ENCODE data around the gene MYO18B. TPM values are rescaled to one million over a fixed set of nuclear protein-coding genes. Genes with fewer than 3 reads are reported as not detected.

The MYO18B gene
- total RNA-seq, 1 donor from 2014 or later, result 1.9 TPM

DNA sequence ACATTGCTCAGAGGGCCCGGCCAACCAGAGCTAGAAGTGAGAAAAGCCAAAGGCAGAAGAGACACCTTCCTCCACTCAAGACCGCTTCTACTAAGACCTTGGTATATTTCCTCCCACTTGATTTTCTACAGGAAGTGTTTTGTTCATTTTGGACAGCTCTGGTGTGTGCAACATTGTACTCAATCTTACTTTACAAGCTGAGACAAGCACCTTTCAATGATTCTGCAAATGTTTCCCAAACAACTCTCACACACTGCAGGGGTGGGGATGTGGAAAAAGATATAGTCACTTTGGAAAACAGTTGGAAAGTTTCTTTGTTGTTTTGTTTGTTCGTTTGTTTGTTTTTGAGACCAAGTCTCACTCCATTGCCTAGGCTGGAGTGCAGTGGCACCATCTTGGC, 15.7 kb downstream of the MYO18B start:
- H3K36me3 Mint-ChIP-seq (ENCODE audit: insufficient read depth), result no peaks in the 10 kb centered on the region
- H3K4me3 Mint-ChIP-seq (ENCODE audit: low read depth), result no peak overlapping the region
- DNase-seq (ENCODE audit: low spot score, unreplicated experiment), result no peak
- H3K4me1 Mint-ChIP-seq (ENCODE audit: low read depth), result peaks cover 6% of the 10 kb centered on the region
- H3K27ac Mint-ChIP-seq, result no peak overlapping the region
- H3K9me3 Mint-ChIP-seq (ENCODE audit: low read depth), result peaks cover 2% of the 10 kb centered on the region
- TF ChIP-seq CTCF (IDR thresholded peaks at IDR 0.05; ENCODE audit: unreplicated experiment), result no peak
- no peaks in the 10 kb centered on the region for H3K27me3 Mint-ChIP-seq

DNA sequence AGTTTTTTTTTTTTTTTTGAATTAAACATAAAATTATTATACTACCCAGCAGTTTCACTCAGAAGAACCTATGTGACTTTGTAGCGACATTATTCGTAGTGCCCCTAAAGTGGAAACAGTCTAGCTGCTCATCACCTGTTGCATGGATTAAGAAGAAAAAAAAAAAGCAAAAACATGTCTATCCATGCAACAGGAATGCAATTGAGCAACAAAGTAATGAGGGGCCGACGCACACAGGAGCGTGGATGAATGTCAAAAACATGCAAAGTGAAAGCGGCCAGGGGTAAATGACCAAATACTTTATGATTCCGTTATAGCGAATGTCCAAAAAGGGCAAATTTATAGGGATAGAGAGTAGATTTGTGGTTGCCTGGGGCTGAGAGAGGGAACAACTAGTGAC, 16.3 kb downstream of the MYO18B start:
- TF ChIP-seq CTCF (IDR thresholded peaks at IDR 0.05; ENCODE audit: unreplicated experiment), result no peak
- H3K4me1 Mint-ChIP-seq (ENCODE audit: low read depth), result peaks cover 6% of the 10 kb centered on the region
- no peak overlapping the region for H3K27ac Mint-ChIP-seq
- peaks cover 2% of the 10 kb centered on the region for H3K9me3 Mint-ChIP-seq (ENCODE audit: low read depth)
- H3K36me3 Mint-ChIP-seq (ENCODE audit: insufficient read depth), result no peaks in the 10 kb centered on the region
- H3K27me3 Mint-ChIP-seq, result no peaks in the 10 kb centered on the region
- DNase-seq (ENCODE audit: low spot score, unreplicated experiment), result no peak
- no peak overlapping the region for H3K4me3 Mint-ChIP-seq (ENCODE audit: low read depth)

DNA sequence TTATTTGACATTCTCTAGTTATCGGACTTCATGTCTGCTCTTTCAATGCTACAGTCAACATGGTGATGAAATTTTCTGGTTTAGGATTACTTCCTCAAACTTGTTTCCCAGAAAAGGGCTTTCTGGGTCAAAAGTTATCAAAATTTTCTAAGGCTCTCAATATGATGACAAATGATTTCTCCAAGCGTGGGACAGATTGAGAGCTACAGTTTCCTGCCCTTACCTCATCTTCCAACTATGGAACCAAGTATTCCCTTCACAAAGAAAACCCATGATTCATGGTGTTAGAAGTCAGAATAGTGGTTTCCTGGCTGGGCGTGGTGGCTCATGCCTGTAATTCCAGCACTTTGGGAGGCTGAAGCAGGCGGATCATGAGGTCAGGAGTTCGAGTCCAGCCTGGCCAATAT, 17.8 kb downstream of the MYO18B start:
- TF ChIP-seq CTCF (IDR thresholded peaks at IDR 0.05; ENCODE audit: unreplicated experiment), result no peak
- H3K27me3 Mint-ChIP-seq, result no peaks in the 10 kb centered on the region
- DNase-seq (ENCODE audit: low spot score, unreplicated experiment), result no peak
- peaks cover 6% of the 10 kb centered on the region for H3K4me1 Mint-ChIP-seq (ENCODE audit: low read depth)
- no peaks in the 10 kb centered on the region for H3K36me3 Mint-ChIP-seq (ENCODE audit: insufficient read depth)
- H3K9me3 Mint-ChIP-seq (ENCODE audit: low read depth), result no peaks in the 10 kb centered on the region
- H3K4me3 Mint-ChIP-seq (ENCODE audit: low read depth), result no peak overlapping the region
- H3K27ac Mint-ChIP-seq, result peak overlapping the region; percentile 69

DNA sequence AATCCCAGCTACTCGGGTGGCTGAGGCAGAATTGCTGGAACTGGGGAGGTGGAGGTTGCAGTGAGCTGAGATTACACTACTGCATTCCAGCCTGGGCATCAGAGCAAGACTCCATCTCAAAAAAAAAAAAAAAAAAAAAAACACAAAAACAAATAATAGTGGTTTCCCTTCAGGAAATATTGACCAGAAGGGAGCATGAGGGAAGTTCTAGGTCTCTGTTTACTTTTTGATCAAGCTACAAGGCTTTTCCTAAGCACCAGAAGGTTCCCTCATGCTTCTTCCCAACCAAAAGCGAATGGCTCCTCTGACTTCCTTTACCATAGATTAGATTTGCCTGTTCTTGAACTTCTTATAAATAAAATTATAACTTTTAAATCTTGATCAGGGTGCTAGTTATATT, 18.3 kb downstream of the MYO18B start:
- Mint-ChIP-seq H3K27ac (peak overlapping the region; percentile 69), H3K27me3 (no peaks in the 10 kb centered on the region), H3K4me3 (ENCODE audit: low read depth) (no peak overlapping the region), H3K9me3 (ENCODE audit: low read depth) (no peaks in the 10 kb centered on the region), H3K4me1 (ENCODE audit: low read depth) (peaks cover 6% of the 10 kb centered on the region), H3K36me3 (ENCODE audit: insufficient read depth) (no peaks in the 10 kb centered on the region)
- DNase-seq (ENCODE audit: low spot score, unreplicated experiment), result no peak
- TF ChIP-seq CTCF (IDR thresholded peaks at IDR 0.05; ENCODE audit: unreplicated experiment), result no peak

DNA sequence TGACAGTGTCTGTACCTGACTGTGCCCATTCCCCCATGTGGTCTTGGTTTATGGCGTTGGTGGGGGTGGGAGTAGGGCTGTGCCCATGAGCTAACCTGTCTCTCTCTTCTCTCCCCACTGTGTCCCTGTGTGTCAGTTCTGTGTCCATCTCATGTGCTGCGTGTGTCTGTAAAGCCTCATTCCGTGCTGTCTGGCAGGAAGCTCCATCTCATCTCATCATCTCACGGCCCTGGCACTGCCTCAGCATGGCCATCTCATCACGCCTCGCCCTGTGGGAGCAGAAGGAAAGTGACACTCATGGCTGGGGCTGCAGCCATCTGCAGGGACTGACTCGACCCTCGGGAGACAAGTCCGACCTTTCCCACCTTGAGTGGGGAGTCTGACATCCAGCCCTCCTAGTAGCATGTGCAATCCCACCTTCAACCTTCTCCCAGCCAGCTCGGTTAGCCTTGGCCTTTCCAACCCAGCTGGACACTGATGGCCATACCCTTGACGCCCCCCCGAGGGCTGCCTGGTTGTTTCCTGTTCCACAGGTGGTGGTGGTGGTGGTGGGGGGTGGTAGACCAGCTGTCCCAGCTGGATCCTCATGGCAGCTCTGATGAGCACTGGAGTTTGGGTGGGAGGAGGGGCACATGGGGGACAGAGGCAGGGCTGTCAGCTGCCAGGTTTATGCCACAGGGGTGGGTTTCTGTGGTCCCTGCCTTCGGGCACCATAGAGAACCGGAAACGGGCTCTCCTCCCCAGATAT, 19.0 kb downstream of the MYO18B start:
- TF ChIP-seq CTCF (IDR thresholded peaks at IDR 0.05; ENCODE audit: unreplicated experiment), result no peak

More for the DNA sequence above, 19.0 kb downstream of the MYO18B start:
- Mint-ChIP-seq H3K36me3 (ENCODE audit: insufficient read depth) (no peaks in the 10 kb centered on the region), H3K9me3 (ENCODE audit: low read depth) (peaks cover 3% of the 10 kb centered on the region), H3K27me3 (no peaks in the 10 kb centered on the region), H3K4me1 (ENCODE audit: low read depth) (peaks cover 6% of the 10 kb centered on the region), H3K4me3 (ENCODE audit: low read depth) (no peak overlapping the region), H3K27ac (peak overlapping the region; percentile 11)
- no peak for DNase-seq (ENCODE audit: low spot score, unreplicated experiment)

Data from progenitor cell of endocrine pancreas (in vitro differentiated cells).